Right cardiac atrium (tissue), 5 donors: ENCODE data around the gene MACC1. TPM values are rescaled to one million over a fixed set of nuclear protein-coding genes. Genes with fewer than 3 reads are reported as not detected.
"Not testable (repeated sequence)": the region's sequence is repeated elsewhere in the genome, so short reads cannot be mapped to it uniquely, and the experiment has no call there.

Experiments
- ATAC-seq, 2 donors: fragments of 200-7000 bp; cut with Tn5 transposase; one replicate each; pipeline versions ENCODE4 v1.8.0 to v1.9.1; 2020; ENCODE audit warnings: moderate library complexity in 2 of 2, mild to moderate bottlenecking in 1 of 2
- DNase-seq, 3 donors: peaks; one replicate each; pipeline ENCODE4 v3.0.0-alpha.2; 2020
- H3K27ac ChIP-seq: one replicate; pipeline ENCODE4 v1.5.1; 2013; ENCODE audit warnings: mild to moderate bottlenecking, low read length, control low read depth, moderate library complexity
- H3K27me3 ChIP-seq: one replicate; pipeline ENCODE4 v1.6.1; 2013; ENCODE audit not compliant: control insufficient read depth, insufficient read depth
- H3K4me1 ChIP-seq: one replicate; pipeline ENCODE4 v1.6.1; 2013; ENCODE audit warnings: low read length; ENCODE audit not compliant: control insufficient read depth, insufficient read depth
- H3K4me3 ChIP-seq: one replicate; pipeline ENCODE4 v1.5.1; 2013; ENCODE audit warnings: low read length, control low read depth
- H3K9me3 ChIP-seq: one replicate; pipeline ENCODE4 v1.6.1; 2013; ENCODE audit warnings: low read length; ENCODE audit not compliant: control insufficient read depth
- WGBS: extraction: QIAGEN DNeasy Blood & Tissue Kit; methylation state at CpG from one replicate; pipeline ENCODE4 v1.1.7; 2013; 5-methylcytosine and 5-hydroxymethylcytosine counted together
- intact Hi-C, 4 donors: fragments of 100-400 bp; cut with DNase I; formaldehyde crosslinking; loops; one replicate each; pipeline versions ENCODE4 v1.11.0 to v1.14.0; 2022 to 2023
- polyA plus RNA-seq: library from polyadenylated mRNA; stranded (reverse); fragments of 200-250 nt; gene quantifications from one replicate; pipeline ENCODE4 v1.2.3, GENCODE V29; 2013
- total RNA-seq, 4 donors: library from RNA; stranded (reverse); fragmentation: NEBNext Ultra II Directional; extraction: Animal tissue kit (Norgen Biotek cat#: 25700); gene quantifications; one replicate each; pipeline ENCODE4 v1.2.1, GENCODE V29; 2021
- donor health status: healthy with polysubstance abuse.
- donor health status: DM: no; HTN: yes; CAD: no.
- donor health status: DM: no; HTN: no; CAD: no.
- donor health status: DM: no; HTN: yes; CAD: no; lungs with severe emphysema.
- donor health status: DM: yes; HTN: yes; CAD: no.

MACC1 gene
- total and polyA plus RNA-seq, 5 donors = under 0.01 to 0.08 (median 0.04) TPM; not detected in 1

DNA sequence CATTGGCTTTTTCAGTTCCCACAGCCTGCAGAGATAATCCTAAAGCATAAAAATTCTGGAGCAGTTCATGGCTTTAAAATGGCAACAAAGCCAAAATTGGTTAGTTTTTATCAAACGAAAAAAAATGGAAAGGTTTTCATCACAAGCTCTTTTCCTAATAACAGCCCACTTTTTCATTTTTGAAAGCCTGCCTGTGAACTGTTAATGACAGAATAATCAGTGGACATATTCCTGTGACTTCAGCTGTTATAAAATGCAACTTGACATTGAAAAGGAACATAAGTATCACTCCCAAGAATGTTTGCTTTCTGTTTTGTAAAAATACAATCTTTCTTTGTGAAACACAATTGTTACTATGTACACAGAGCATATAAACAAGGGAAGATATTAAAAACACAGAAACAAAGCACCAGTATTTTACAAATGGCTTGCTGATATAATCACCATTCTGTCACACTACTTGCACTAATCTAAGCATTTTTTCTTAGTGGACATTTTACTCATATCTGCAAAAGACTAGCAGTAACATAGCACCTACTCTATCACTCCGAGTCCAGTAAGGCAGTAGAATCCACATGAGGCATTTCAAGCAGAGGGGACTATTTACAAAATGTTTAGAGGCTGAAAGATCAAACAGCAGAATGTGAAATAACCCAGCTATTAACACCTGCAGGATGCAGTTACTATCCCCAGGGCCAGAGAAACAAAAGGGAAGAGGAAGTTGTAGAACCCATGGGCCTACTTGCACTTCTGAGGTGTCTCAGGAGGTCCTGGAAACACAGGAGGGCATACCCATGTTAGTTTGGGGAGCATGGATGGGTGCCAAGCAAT lies 26.4 kb downstream of the MACC1 start:
- intact Hi-C loops = no loop called here
- H3K27me3 ChIP-seq = no peaks in the 10 kb centered on the region
- no peaks in the 10 kb centered on the region for H3K9me3 ChIP-seq
- 20% methylated on average over 2 of the region's 2 CpGs for WGBS
- ATAC-seq (peak in 1 of 2 donors; percentile 54), DNase-seq (no peak)
- H3K4me3 ChIP-seq = no peak overlapping the region
- no peaks in the 10 kb centered on the region for H3K4me1 ChIP-seq
- no peak overlapping the region for H3K27ac ChIP-seq

DNA sequence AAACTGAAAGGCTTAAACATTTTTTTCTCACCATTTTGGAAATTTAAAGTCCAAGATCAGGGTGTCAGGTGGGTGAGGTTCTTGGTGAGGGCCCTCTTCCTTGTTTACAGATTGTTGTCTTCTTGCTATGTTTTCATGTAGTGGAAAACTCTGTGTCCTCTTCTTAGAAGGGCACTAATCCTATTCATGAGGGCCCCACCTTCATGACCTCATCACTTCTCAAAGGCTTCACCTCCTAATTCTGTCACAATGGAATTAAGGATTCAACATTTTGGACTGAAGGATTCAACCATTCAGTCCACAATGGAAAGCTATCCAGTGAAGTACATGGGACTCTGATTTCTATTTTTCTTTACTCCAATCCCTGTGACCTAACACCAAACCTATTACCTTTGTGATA lies 27.3 kb downstream of the MACC1 start:
- Histone ChIP-seq H3K4me3 (no peak overlapping the region), H3K27ac (no peak overlapping the region), H3K9me3 (no peaks in the 10 kb centered on the region), H3K4me1 (no peaks in the 10 kb centered on the region), H3K27me3 (no peaks in the 10 kb centered on the region)
- intact Hi-C loops = no loop called here
- ATAC-seq = no peak
- no peak for DNase-seq

DNA sequence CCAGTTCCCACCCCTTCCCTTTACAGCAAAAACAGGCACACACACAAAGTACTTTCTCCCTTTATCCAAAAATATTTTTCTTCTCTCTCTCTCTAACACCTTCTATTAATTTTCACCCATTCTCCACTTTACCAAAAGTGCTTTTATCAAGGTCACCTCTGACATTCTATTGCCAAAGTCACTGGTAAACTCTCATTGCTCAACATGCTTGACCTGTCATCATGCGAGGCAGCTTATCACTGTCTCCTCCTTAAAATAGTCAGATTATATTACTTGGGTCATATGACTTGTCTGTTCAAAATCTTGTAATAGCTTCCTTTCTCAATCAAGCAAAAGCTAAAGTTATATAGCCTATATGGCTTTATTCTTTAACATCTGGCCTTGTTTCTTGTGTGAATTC lies 28.6 kb downstream of the MACC1 start:
- ATAC-seq (no peak), DNase-seq (no peak)
- no peaks in the 10 kb centered on the region for H3K9me3 ChIP-seq
- intact Hi-C loops = no loop called here
- 52% methylated on average over 1 of the region's 1 CpG for WGBS
- no peak overlapping the region for H3K27ac ChIP-seq
- H3K27me3 ChIP-seq = no peaks in the 10 kb centered on the region
- no peak overlapping the region for H3K4me3 ChIP-seq
- no peaks in the 10 kb centered on the region for H3K4me1 ChIP-seq

DNA sequence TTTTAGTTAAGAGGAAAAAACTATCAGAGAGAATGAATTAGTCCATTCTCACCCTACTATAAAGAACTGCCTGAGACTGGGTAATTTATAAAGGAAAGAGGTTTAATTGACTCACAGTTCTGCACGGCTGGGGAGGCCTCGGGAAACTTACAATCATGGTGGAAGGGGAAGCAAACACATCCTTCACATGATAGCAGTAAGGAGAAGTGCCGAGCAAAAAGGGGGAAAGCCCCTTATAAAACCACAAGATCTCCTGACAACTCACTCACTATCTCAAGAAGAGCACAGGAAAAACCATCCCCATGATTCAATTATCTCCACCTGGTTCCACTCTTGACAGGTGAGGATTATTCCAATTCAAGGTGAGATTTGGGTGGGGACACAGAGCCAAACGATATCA lies 29.3 kb downstream of the MACC1 start:
- H3K4me1 ChIP-seq, ATAC-seq, H3K4me3 ChIP-seq, H3K27me3 ChIP-seq, H3K27ac ChIP-seq, H3K9me3 ChIP-seq, DNase-seq, intact Hi-C loops: not testable (repeated sequence)
- WGBS = 75% methylated on average over 4 of the region's 4 CpGs

DNA sequence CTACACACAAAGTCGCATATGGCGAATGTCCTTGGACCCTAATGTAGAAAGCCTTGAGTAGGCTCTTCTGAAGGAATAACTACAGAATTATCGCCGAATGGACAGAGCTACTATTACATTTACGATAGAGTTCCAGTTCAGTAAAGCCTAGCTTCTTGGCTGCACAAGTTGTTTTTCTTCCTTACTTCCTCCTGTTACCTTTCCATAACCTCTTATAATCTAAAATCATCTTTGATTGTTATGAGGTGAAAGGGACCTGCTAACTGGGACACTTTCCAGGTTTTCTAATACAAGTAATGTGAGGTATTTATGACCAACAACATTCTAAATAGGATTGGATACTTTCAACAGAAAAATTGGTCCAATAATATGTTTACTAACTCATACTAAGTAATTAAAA lies 31.2 kb downstream of the MACC1 start:
- H3K4me3 ChIP-seq = no peak overlapping the region
- H3K4me1 ChIP-seq = no peaks in the 10 kb centered on the region
- H3K27ac ChIP-seq = no peak overlapping the region
- DNase-seq = no peak
- no peaks in the 10 kb centered on the region for H3K9me3 ChIP-seq
- no peak for ATAC-seq
- intact Hi-C loops = no loop called here
- no peaks in the 10 kb centered on the region for H3K27me3 ChIP-seq
- 95% methylated on average over 5 of the region's 5 CpGs for WGBS

DNA sequence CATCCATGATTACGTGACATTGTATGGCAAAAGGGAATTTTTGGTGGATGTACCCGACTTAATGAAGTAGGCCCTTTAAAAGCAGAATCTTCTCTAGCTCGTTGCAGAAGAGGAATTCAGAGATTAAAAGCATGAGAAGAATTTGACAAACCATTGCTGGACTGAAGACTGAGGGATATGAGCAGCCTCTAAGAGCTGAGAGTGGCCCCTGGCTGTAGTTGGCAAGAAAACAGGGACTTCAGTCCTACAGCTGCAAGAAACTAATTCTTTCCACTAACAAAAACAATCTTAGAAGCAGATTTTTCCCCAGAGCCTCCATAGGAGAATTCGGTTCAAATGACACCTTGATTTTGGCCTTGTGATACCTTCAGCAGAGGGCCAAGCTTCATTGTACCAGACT lies 34.1 kb downstream of the MACC1 start:
- ATAC-seq (no peak), DNase-seq (no peak)
- Histone ChIP-seq H3K9me3 (no peaks in the 10 kb centered on the region), H3K4me3 (no peak overlapping the region), H3K27me3 (no peaks in the 10 kb centered on the region), H3K4me1 (no peaks in the 10 kb centered on the region), H3K27ac (no peak overlapping the region)
- intact Hi-C loops = no loop called here
- WGBS = 69% methylated on average over 4 of the region's 4 CpGs

DNA sequence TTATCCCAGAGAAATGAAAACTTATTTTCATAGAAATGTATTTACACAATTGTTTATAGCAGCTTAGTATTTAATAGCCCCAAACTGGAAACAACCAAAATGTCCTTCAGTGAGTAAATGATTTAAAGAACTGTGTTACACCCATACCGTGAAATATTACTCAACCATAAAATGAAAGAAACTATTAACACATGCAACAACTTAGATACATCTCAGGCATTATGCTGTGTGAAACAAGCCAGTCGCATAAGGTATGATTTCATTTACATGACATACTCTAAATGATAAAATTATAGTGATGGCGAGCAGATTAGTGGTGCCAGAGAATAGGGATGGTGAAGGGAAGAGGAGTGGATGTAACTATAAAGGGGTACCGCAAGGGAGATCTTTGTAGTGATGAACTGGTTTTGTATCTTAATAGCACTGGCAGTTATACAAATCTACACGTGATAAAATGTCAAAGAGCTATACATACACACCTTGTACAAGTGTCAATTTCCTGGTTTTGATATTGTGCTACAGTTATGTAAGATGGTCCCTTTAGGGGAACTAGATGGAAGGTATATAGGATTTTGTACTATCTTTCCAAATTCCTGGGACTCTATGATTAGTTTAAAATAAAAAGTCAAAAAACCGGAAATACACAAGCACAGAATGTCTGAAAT lies 40.5 kb downstream of the MACC1 start:
- Histone ChIP-seq H3K4me1 (no peaks in the 10 kb centered on the region), H3K27ac (no peak overlapping the region), H3K9me3 (no peaks in the 10 kb centered on the region), H3K4me3 (no peak overlapping the region), H3K27me3 (no peaks in the 10 kb centered on the region)
- WGBS = 68% methylated on average over 6 of the region's 6 CpGs
- intact Hi-C loops = no loop called here
- ATAC-seq = no peak
- no peak for DNase-seq

DNA sequence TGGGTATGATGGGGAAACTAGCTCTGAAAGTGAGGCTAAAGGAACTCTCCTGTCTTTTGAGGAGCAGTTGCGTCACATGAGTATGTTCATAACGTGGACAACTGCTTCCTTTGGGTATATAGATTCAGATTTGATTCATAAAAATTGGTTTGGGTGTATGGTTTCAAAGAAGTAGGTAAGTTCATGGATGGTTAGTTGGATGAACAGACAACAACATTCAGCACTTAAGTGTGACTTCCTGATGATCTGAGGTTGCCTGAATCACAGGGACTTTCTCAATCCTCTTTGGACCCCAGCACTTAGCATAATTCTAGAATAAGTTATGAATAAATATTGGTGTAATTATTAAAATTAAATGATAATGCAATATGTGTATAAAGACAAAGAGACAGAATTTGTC lies 43.4 kb downstream of the MACC1 start:
- 80% methylated on average over 2 of the region's 2 CpGs for WGBS

DNA sequence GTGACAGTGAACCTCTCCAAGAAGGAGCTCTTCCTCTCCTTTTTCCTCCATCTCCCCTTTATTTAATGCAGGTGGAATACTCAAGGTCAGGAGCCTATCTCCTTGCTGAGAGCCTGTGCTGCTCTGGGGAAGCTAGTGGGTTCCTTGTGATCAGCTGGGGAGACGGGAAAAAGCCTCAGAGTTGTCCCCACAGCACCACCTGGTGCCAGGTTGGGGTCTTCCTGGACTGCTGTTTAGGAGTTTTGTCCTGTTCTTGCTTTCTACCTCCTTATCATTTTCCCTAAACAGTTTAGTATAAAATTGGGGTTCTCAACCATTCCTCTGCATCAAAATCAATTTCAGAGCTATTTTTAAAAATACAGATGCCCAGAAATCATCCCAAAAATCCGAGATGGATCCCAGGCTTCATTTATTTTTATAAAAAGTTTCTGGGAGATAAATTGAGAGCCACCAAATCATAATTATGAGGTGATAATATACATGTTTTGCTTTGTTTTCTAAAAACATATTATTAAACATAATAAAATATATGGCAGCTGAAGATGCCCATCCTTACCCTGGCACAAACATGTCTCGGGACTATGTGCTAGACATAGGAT lies 44.3 kb downstream of the MACC1 start:
- 49% methylated on average over 3 of the region's 3 CpGs for WGBS
- ATAC-seq (no peak), DNase-seq (peak; percentile 16 to 62 (median 45))
- Histone ChIP-seq H3K9me3 (no peaks in the 10 kb centered on the region), H3K4me3 (no peak overlapping the region), H3K27ac (no peak overlapping the region), H3K4me1 (no peaks in the 10 kb centered on the region), H3K27me3 (no peaks in the 10 kb centered on the region)
- intact Hi-C loops = no loop called here

More for the DNA sequence above, 43.4 kb downstream of the MACC1 start:
- DNase-seq = no peak
- Histone ChIP-seq H3K4me1 (no peaks in the 10 kb centered on the region), H3K9me3 (no peaks in the 10 kb centered on the region), H3K27ac (no peak overlapping the region), H3K27me3 (no peaks in the 10 kb centered on the region), H3K4me3 (no peak overlapping the region)
- ATAC-seq = no peak
- intact Hi-C loops = no loop called here

DNA sequence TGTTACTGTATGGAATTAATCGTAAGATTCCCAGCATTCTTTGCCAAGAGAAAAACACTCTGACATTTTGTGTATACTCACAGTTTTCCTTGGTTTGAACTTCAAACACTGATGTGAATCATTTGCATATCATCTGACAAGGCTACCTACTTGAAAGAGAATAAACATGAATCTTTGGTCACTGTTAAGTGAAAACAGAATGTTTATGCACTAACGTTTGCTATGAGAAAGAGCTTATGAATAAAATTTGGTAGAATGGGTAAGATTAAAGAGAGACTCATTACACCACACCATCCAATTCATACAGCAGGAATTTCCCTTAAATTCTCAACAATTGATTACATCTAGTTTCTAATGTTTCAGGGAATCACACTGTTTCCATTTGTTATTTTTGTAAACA lies 46.6 kb downstream of the MACC1 start:
- no peak overlapping the region for H3K27ac ChIP-seq
- no peaks in the 10 kb centered on the region for H3K27me3 ChIP-seq
- no peaks in the 10 kb centered on the region for H3K9me3 ChIP-seq
- no peaks in the 10 kb centered on the region for H3K4me1 ChIP-seq
- DNase-seq = no peak
- WGBS = 70% methylated on average over 2 of the region's 2 CpGs
- H3K4me3 ChIP-seq = no peak overlapping the region
- ATAC-seq = no peak
- intact Hi-C loops = no loop called here

DNA sequence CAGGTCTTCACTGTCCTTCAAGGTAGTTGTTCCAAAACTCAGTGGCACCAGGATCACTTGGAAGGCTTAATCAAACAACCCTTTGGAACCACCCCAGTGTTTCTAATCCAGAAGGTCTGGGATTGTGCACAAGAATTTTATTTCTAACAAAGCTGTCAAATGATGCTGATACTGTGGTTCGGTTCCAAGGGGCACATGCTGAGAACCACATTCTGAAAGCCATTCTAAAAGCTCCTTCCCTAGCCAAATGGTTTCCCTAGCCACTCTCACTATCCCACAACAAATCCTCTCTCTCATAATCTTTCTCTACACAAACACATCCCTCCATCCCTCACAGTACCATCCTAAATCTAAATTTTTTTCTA lies 52.1 kb downstream of the MACC1 start:
- Histone ChIP-seq H3K4me3 (no peak overlapping the region), H3K9me3 (no peaks in the 10 kb centered on the region), H3K27ac (no peak overlapping the region), H3K4me1 (no peaks in the 10 kb centered on the region), H3K27me3 (no peaks in the 10 kb centered on the region)
- no peak for ATAC-seq
- WGBS = 52% methylated on average over 1 of the region's 1 CpG
- no peak for DNase-seq
- intact Hi-C loops = no loop called here
